Measurements from ENCODE around the gene RPSA.

The RPSA gene

GRCh38 chr3:39433642-39434041, 27.1 kb downstream of the RPSA start:
- no peak for DNase-seq (ENCODE audit: low read depth)
- no peak overlapping the region for H3K4me3 ChIP-seq (ENCODE audit: low read length)
- TF ChIP-seq CTCF (IDR thresholded peaks at IDR 0.05; ENCODE audit: insufficient read depth, low read depth, low read length, missing control alignments) = no peak

- no peak for TF ChIP-seq CTCF (IDR thresholded peaks at IDR 0.05; ENCODE audit: insufficient read depth, low read depth, low read length, missing control alignments)
- H3K4me3 ChIP-seq (ENCODE audit: low read length) = no peak overlapping the region
- DNase-seq (ENCODE audit: low read depth) = peak; percentile 49
These were observed 28.1 kb downstream of the RPSA start for GRCh38 chr3:39434574-39434973.

GRCh38 chr3:39435006-39435748, 28.7 kb downstream of the RPSA start:
- DNase-seq (ENCODE audit: low read depth) = no peak
- H3K4me3 ChIP-seq (ENCODE audit: low read length) = no peak overlapping the region
- no peak for TF ChIP-seq CTCF (IDR thresholded peaks at IDR 0.05; ENCODE audit: insufficient read depth, low read depth, low read length, missing control alignments)

- no peak overlapping the region for H3K4me3 ChIP-seq (ENCODE audit: low read length)
- TF ChIP-seq CTCF (IDR thresholded peaks at IDR 0.05; ENCODE audit: insufficient read depth, low read depth, low read length, missing control alignments) = no peak
- no peak for DNase-seq (ENCODE audit: low read depth)
These were observed 32.4 kb downstream of the RPSA start for GRCh38 chr3:39438880-39439279.

GRCh38 chr3:39440316-39440715, 33.8 kb downstream of the RPSA start:
- TF ChIP-seq CTCF (IDR thresholded peaks at IDR 0.05; ENCODE audit: insufficient read depth, low read depth, low read length, missing control alignments) = no peak
- no peak for DNase-seq (ENCODE audit: low read depth)

GRCh38 chr3:39443530-39443929, 37.0 kb downstream of the RPSA start:
- no peak overlapping the region for H3K4me3 ChIP-seq (ENCODE audit: low read length)
- peak; percentile 48 for TF ChIP-seq CTCF (IDR thresholded peaks at IDR 0.05; ENCODE audit: insufficient read depth, low read depth, low read length, missing control alignments)
- no peak for DNase-seq (ENCODE audit: low read depth)

More at GRCh38 chr3:39440316-39440715, 33.8 kb downstream of the RPSA start:
- no peak overlapping the region for H3K4me3 ChIP-seq (ENCODE audit: low read length)

- H3K4me3 ChIP-seq (ENCODE audit: low read length) = no peak overlapping the region
- no peak for TF ChIP-seq CTCF (IDR thresholded peaks at IDR 0.05; ENCODE audit: insufficient read depth, low read depth, low read length, missing control alignments)
- DNase-seq (ENCODE audit: low read depth) = no peak
These were observed 39.4 kb downstream of the RPSA start for GRCh38 chr3:39445927-39446326.

Measured in epithelial cell of esophagus (primary cell).